IMR-90 (cell line): ENCODE measurements around the gene GPC5. TPM values are rescaled to one million over a fixed set of nuclear protein-coding genes. Genes with fewer than 3 reads are reported as not detected.

ENCODE experiments used
- ATAC-seq: fragments of 200-7000 bp; cut with Tn5 transposase; 2 replicates; pipeline ENCODE4 v1.9.1; 2020; ENCODE audit warnings: low read depth, mild to moderate bottlenecking, moderate library complexity
- BruUV-seq: library from RNA; stranded (reverse); fragments of 400-500 nt; replicated peaks from 2 replicates; lab custom pipeline; 2021; lab: Mats Ljungman, UMichigan
- CTCF ChIA-PET: fragments of 300-600 bp; formaldehyde crosslinking; extraction: SDS; loops from one replicate; lab custom pipeline; 2021; ENCODE audit warnings: antibody characterized with exemption; lab: Yijun Ruan, JAX
- POLR2A ChIA-PET: fragments of 300-600 bp; sonication (Branson Sonifier 250); formaldehyde crosslinking; loops from one replicate; lab custom pipeline; 2022; ENCODE audit warnings: antibody characterized with exemption; ENCODE audit not compliant: unreplicated experiment; lab: Charles Lee
- DNase-seq: peaks from one replicate; pipeline ENCODE4 v3.0.0; 2013
- H2AFZ ChIP-seq: replicated peaks from 2 replicates; pipeline ENCODE3; 2013; ENCODE audit warnings: low read length, mild to moderate bottlenecking; ENCODE audit not compliant: poor library complexity
- H2AK5ac ChIP-seq: 2 replicates; pipeline ENCODE4 v1.6.1; 2013; ENCODE audit warnings: low read depth, low read length, inconsistent platforms
- H2AK9ac ChIP-seq: replicated peaks from 2 replicates; pipeline ENCODE3; 2013; ENCODE audit warnings: mild to moderate bottlenecking, low read depth, low read length, moderate library complexity; ENCODE audit not compliant: poor library complexity
- H2BK120ac ChIP-seq: 2 replicates; pipeline ENCODE4 v1.6.1; 2013; ENCODE audit warnings: low read depth, low read length, inconsistent platforms
- H2BK15ac ChIP-seq: 3 replicates; pipeline ENCODE4 v1.6.1; 2013; ENCODE audit warnings: low read depth, low read length, inconsistent platforms
- H2BK20ac ChIP-seq: 2 replicates; pipeline ENCODE4 v1.6.1; 2013; ENCODE audit warnings: low read depth, mild to moderate bottlenecking, inconsistent platforms, low read length, moderate library complexity
- H2BK5ac ChIP-seq: 2 replicates; pipeline ENCODE4 v1.6.1; 2013; ENCODE audit warnings: mild to moderate bottlenecking, low read depth, low read length, inconsistent platforms; ENCODE audit not compliant: poor library complexity, severe bottlenecking
- H3K14ac ChIP-seq: replicated peaks from 2 replicates; pipeline ENCODE4 v1.6.1; 2013; ENCODE audit warnings: low read depth, low read length, inconsistent platforms
- H3K18ac ChIP-seq: 2 replicates; pipeline ENCODE4 v1.6.1; 2013; ENCODE audit warnings: low read depth, low read length, control low read depth
- H3K23ac ChIP-seq: 2 replicates; pipeline ENCODE4 v1.6.1; 2013; ENCODE audit warnings: low read depth, low read length, inconsistent platforms
- H3K27ac ChIP-seq: 2 replicates; pipeline ENCODE4 v1.5.1; 2013; ENCODE audit warnings: mild to moderate bottlenecking, control low read depth, low read length; ENCODE audit not compliant: insufficient read depth
- H3K27me3 ChIP-seq: 2 replicates; pipeline ENCODE4 v1.6.1; 2013; ENCODE audit warnings: low read length; ENCODE audit not compliant: control insufficient read depth, insufficient read depth
- H3K36me3 ChIP-seq: 2 replicates; pipeline ENCODE4 v1.6.1; 2013; ENCODE audit warnings: low read length, mixed read lengths; ENCODE audit not compliant: control insufficient read depth, insufficient read depth
- H3K4ac ChIP-seq: 2 replicates; pipeline ENCODE4 v1.6.1; 2013; ENCODE audit warnings: low read depth, low read length, inconsistent platforms
- H3K4me1 ChIP-seq: 2 replicates; pipeline ENCODE4 v1.6.1; 2013; ENCODE audit warnings: low read length, mixed read lengths; ENCODE audit not compliant: control insufficient read depth, insufficient read depth
- H3K4me2 ChIP-seq: 2 replicates; pipeline ENCODE4 v1.6.1; 2013; ENCODE audit warnings: low read depth, mild to moderate bottlenecking, control low read depth, low read length, moderate library complexity
- H3K4me3 ChIP-seq: 2 replicates; pipeline ENCODE4 v1.5.1; 2013; ENCODE audit warnings: low read depth, mild to moderate bottlenecking, control low read depth, low read length, moderate library complexity; ENCODE audit not compliant: insufficient read depth
- H3K56ac ChIP-seq: 2 replicates; pipeline ENCODE4 v1.6.1; 2013; ENCODE audit warnings: low read length, inconsistent platforms; ENCODE audit not compliant: insufficient read depth; ENCODE audit errors: extremely low read depth
- H3K79me1 ChIP-seq, 2 experiments: 2 replicates each; pipeline ENCODE4 v1.6.1; 2013; ENCODE audit warnings: low read length in 2 of 2, inconsistent platforms in 1 of 2, low read depth in 1 of 2
- H3K9ac ChIP-seq: 2 replicates; pipeline ENCODE4 v1.6.1; 2013; ENCODE audit warnings: low read depth, low read length, control low read depth
- H3K9me1 ChIP-seq: 2 replicates; pipeline ENCODE4 v1.6.1; 2013; ENCODE audit warnings: low read length, inconsistent platforms; ENCODE audit not compliant: insufficient read depth
- H3K9me3 ChIP-seq: 2 replicates; pipeline ENCODE4 v1.6.1; 2013; ENCODE audit warnings: low read length; ENCODE audit not compliant: control insufficient read depth, insufficient read depth
- H4K20me1 ChIP-seq: 2 replicates; pipeline ENCODE4 v1.6.1; 2013; ENCODE audit warnings: low read length, inconsistent platforms; ENCODE audit not compliant: insufficient read depth
- H4K5ac ChIP-seq: 2 replicates; pipeline ENCODE4 v1.6.1; 2013; ENCODE audit warnings: mild to moderate bottlenecking, low read depth, low read length, control low read depth
- H4K8ac ChIP-seq, 2 experiments: 2 replicates each; pipeline ENCODE4 v1.6.1; 2013; ENCODE audit warnings: low read depth in 2 of 2, low read length in 2 of 2, control low read depth in 1 of 2, inconsistent platforms in 1 of 2
- H4K91ac ChIP-seq: 2 replicates; pipeline ENCODE4 v1.6.1; 2013; ENCODE audit warnings: low read depth, low read length, inconsistent platforms; ENCODE audit not compliant: insufficient read depth
- RCOR1 ChIP-seq: IDR thresholded peaks from 2 replicates; pipeline ENCODE4 v1.6.1; 2012; ENCODE audit warnings: mild to moderate bottlenecking, low read length, improper control_type of control experiment; ENCODE audit not compliant: insufficient replicate concordance
- SMC3 ChIP-seq: fragments of 150-350 bp; IDR thresholded peaks from 2 replicates; pipeline ENCODE4 v1.6.1; 2016; ENCODE audit warnings: low read depth, mild to moderate bottlenecking, antibody characterized with exemption, low read length, moderate library complexity
- dilution Hi-C: fragments of 300-500 bp; cut with HindIII; formaldehyde crosslinking; loops from one replicate; pipeline ENCODE4 v1.14.3; 2018; ENCODE audit warnings: low sequenced_read_pairs; ENCODE audit not compliant: unreplicated experiment
- in situ Hi-C: fragments of 300-500 bp; cut with MboI; formaldehyde crosslinking; loops from 3 replicates; pipeline ENCODE4 v1.14.3; 2019; ENCODE audit warnings: low sequenced_read_pairs, inconsistent platforms, mixed read lengths
- intact Hi-C: fragments of 100-400 bp; cut with micrococcal nuclease; formaldehyde crosslinking; loops from 2 replicates; pipeline ENCODE4 v1.10.0; 2022
- polyA plus RNA-seq, 3 experiments: library from polyadenylated mRNA; depleted of rRNA; stranded (reverse); fragments of >200 nt; gene quantifications; 2 replicates each; pipeline ENCODE4 v1.2.3, GENCODE V29; 2012; ENCODE audit warnings: low replicate concordance in 1 of 3
- total RNA-seq: library from RNA; depleted of rRNA; stranded (reverse); fragments of >200 nt; gene quantifications from 2 replicates; pipeline ENCODE4 v1.2.3, GENCODE V29; 2012

GPC5 gene
- total and polyA plus RNA-seq, 2 of the 4 experiments (the other 2 are of a cell fraction), result 0.94 to 1.8 TPM

- Histone ChIP-seq H3K18ac (no peak overlapping the region), H3K23ac (no peak overlapping the region), H2BK120ac (no peak overlapping the region), H2BK15ac (no peak overlapping the region), H2BK5ac (no peak overlapping the region), H3K9me3 (no peaks in the 10 kb centered on the region), H3K27me3 (no peaks in the 10 kb centered on the region), H3K4me2 (no peak overlapping the region), H3K56ac (no peak overlapping the region), H2BK20ac (no peak overlapping the region), H4K91ac (no peak overlapping the region), H3K9ac (no peak overlapping the region), H3K27ac (no peak overlapping the region), H3K79me1 (no peaks in the 10 kb centered on the region), H3K4ac (no peak overlapping the region), H3K36me3 (no peaks in the 10 kb centered on the region), H2AFZ (no peak overlapping the region), H3K9me1 (no peaks in the 10 kb centered on the region), H3K4me3 (no peak overlapping the region), H3K4me1 (no peaks in the 10 kb centered on the region), H4K20me1 (no peaks in the 10 kb centered on the region), H2AK5ac (no peak overlapping the region), H4K5ac (no peak overlapping the region), H4K8ac (no peak overlapping the region), H3K14ac (no peak overlapping the region), H2AK9ac (no peak overlapping the region)
- DNase-seq (no peak), ATAC-seq (no peak)
- in situ Hi-C loops (no loop called here), dilution Hi-C loops (no loop called here), intact Hi-C loops (no loop called here)
- no TSS peak for BruUV-seq
- ChIA-PET POLR2A (no interaction called here), CTCF (no interaction called here)
- TF ChIP-seq RCOR1 (no peak), SMC3 (no peak)
These were observed 61.1 kb downstream of the GPC5 start for GRCh38 chr13:91459485-91459884.
